ENCODE results near the gene MPPED2. TPM values are rescaled to one million over a fixed set of nuclear protein-coding genes. Genes with fewer than 3 reads are reported as not detected.

MPPED2 gene
- total and polyA plus RNA-seq, 2 donors (not counting 3 experiments of a cell fraction or from before 2014, with no cell fraction given): not detected

DNA sequence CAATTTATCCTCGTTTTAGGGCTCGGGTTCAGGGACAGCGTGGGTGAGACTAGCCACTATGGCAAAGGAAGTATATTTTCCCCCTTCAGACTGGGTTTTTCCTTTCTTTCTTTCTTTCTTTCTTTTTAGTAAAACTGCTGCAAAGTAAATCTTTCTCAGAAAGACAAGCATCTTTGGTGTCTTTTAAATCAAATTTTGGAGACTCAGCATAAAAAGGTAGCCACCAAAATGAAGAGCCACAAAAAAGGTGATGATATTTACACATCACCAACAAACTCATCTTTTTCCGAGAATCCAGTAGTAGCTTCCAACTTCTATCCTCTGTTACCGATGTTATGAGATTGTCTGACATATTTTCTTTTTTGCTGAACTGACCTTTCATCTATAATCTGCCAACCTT lies 88.6 kb downstream of the MPPED2 start:
- no peak overlapping the region for H3K9ac ChIP-seq (replicated peaks; ENCODE audit: extremely low read depth, insufficient read depth, low read length)
- BruUV-seq (replicated peaks): no TSS peak
- POLR2A ChIA-PET: no interaction called here
- no peak overlapping the region for H3K27ac ChIP-seq (ENCODE audit: insufficient read depth, low read depth, low read length)
- TF ChIP-seq EZH2 (IDR thresholded peaks at IDR 0.05; ENCODE audit: borderline replicate concordance, low read depth, low read length, severe bottlenecking): no peak
- no peak for TF ChIP-seq FOS (IDR thresholded peaks at IDR 0.05; ENCODE audit: borderline replicate concordance, insufficient read depth, low read length)
- no peak for TF ChIP-seq JUN (IDR thresholded peaks at IDR 0.05; ENCODE audit: borderline replicate concordance, insufficient read depth, insufficient read length, low read depth)
- TF ChIP-seq, protein P1, sequence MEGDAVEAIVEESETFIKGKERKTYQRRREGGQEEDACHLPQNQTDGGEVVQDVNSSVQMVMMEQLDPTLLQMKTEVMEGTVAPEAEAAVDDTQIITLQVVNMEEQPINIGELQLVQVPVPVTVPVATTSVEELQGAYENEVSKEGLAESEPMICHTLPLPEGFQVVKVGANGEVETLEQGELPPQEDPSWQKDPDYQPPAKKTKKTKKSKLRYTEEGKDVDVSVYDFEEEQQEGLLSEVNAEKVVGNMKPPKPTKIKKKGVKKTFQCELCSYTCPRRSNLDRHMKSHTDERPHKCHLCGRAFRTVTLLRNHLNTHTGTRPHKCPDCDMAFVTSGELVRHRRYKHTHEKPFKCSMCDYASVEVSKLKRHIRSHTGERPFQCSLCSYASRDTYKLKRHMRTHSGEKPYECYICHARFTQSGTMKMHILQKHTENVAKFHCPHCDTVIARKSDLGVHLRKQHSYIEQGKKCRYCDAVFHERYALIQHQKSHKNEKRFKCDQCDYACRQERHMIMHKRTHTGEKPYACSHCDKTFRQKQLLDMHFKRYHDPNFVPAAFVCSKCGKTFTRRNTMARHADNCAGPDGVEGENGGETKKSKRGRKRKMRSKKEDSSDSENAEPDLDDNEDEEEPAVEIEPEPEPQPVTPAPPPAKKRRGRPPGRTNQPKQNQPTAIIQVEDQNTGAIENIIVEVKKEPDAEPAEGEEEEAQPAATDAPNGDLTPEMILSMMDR (IDR thresholded peaks at IDR 0.05; ENCODE audit: extremely low read depth in 1 of 2, insufficient read depth in 1 of 2, low read depth in 1 of 2, low read length in 2 of 2): no peak
- TF ChIP-seq, protein P2, sequence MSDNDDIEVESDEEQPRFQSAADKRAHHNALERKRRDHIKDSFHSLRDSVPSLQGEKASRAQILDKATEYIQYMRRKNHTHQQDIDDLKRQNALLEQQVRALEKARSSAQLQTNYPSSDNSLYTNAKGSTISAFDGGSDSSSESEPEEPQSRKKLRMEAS (IDR thresholded peaks at IDR 0.05; ENCODE audit: insufficient read depth, insufficient read length): no peak
- TF ChIP-seq POLR2AphosphoS5 (IDR thresholded peaks at IDR 0.05; ENCODE audit: insufficient read depth, low read depth, low read length): no peak
- TF ChIP-seq GATA2 (IDR thresholded peaks at IDR 0.05; ENCODE audit: insufficient read depth, insufficient read length, low read depth, low read length): no peak
- no peak for TF ChIP-seq POLR2A (IDR thresholded peaks at IDR 0.05; ENCODE audit: low read depth, low read length)
- no peak for TF ChIP-seq MYC (IDR thresholded peaks at IDR 0.05; ENCODE audit: low read depth, low read length)
- no peak overlapping the region for H2AFZ ChIP-seq (ENCODE audit: low read depth, low read length)
- no peaks in the 10 kb centered on the region for H3K27me3 ChIP-seq (ENCODE audit: control insufficient read depth in 2 of 2, insufficient read depth in 2 of 2, low read length in 2 of 2)
- no peak for FAIRE-seq
- CTCF ChIA-PET: no interaction called here
- no peaks in the 10 kb centered on the region for H3K4me1 ChIP-seq (ENCODE audit: control insufficient read depth, extremely low read depth, insufficient read depth, low read length)
- H3K36me3 ChIP-seq (ENCODE audit: control insufficient read depth in 2 of 2, extremely low read depth in 1 of 2, insufficient read depth in 2 of 2, low read length in 2 of 2): no peaks in the 10 kb centered on the region
- no peaks in the 10 kb centered on the region for H4K20me1 ChIP-seq (replicated peaks; ENCODE audit: control insufficient read depth, extremely low read depth, insufficient read depth, low read length)
- H3K4me2 ChIP-seq (ENCODE audit: insufficient read depth, low read length): no peak overlapping the region
- dilution Hi-C loops (cut with MboI; ENCODE audit: extremely low pct_ligation_motif_present, low sequenced_read_pairs) (no loop called here), intact Hi-C loops (cut with micrococcal nuclease) (no loop called here)
- H3K9me1 ChIP-seq (replicated peaks; ENCODE audit: control insufficient read depth, extremely low read depth, insufficient read depth, low read length): no peaks in the 10 kb centered on the region
- no peak for DNase-seq (ENCODE audit: low read depth, low spot score)
- no peak overlapping the region for H3K4me3 ChIP-seq (replicated peaks in 1 of 3; ENCODE audit: insufficient read depth in 1 of 3, low read depth in 1 of 3, low read length in 3 of 3)
- H3K79me2 ChIP-seq (ENCODE audit: control insufficient read depth, insufficient read depth, low read length): no peaks in the 10 kb centered on the region
- no peaks in the 10 kb centered on the region for H3K9me3 ChIP-seq (replicated peaks; ENCODE audit: control insufficient read depth, insufficient read depth, low read length)
